IMR-90 (cell line): ENCODE results near the gene AP2A1. TPM values are rescaled to one million over a fixed set of nuclear protein-coding genes. Genes with fewer than 3 reads are reported as not detected.

Experiments
- ATAC-seq: fragments of 200-7000 bp; cut with Tn5 transposase; 2 replicates; pipeline ENCODE4 v1.9.1; 2020; ENCODE audit warnings: low read depth, mild to moderate bottlenecking, moderate library complexity
- BruUV-seq: library from RNA; stranded (reverse); fragments of 400-500 nt; replicated peaks from 2 replicates; lab custom pipeline; 2021; lab: Mats Ljungman, UMichigan
- CTCF ChIA-PET: fragments of 300-600 bp; formaldehyde crosslinking; extraction: SDS; loops from one replicate; lab custom pipeline; 2021; ENCODE audit warnings: antibody characterized with exemption; lab: Yijun Ruan, JAX
- POLR2A ChIA-PET: fragments of 300-600 bp; sonication (Branson Sonifier 250); formaldehyde crosslinking; loops from one replicate; lab custom pipeline; 2022; ENCODE audit warnings: antibody characterized with exemption; ENCODE audit not compliant: unreplicated experiment; lab: Charles Lee
- DNase-seq: peaks from one replicate; pipeline ENCODE4 v3.0.0; 2013
- H2AFZ ChIP-seq: replicated peaks from 2 replicates; pipeline ENCODE3; 2013; ENCODE audit warnings: low read length, mild to moderate bottlenecking; ENCODE audit not compliant: poor library complexity
- H2AK5ac ChIP-seq: 2 replicates; pipeline ENCODE4 v1.6.1; 2013; ENCODE audit warnings: low read depth, low read length, inconsistent platforms
- H2AK9ac ChIP-seq: replicated peaks from 2 replicates; pipeline ENCODE3; 2013; ENCODE audit warnings: mild to moderate bottlenecking, low read depth, low read length, moderate library complexity; ENCODE audit not compliant: poor library complexity
- H2BK120ac ChIP-seq: 2 replicates; pipeline ENCODE4 v1.6.1; 2013; ENCODE audit warnings: low read depth, low read length, inconsistent platforms
- H2BK15ac ChIP-seq: 3 replicates; pipeline ENCODE4 v1.6.1; 2013; ENCODE audit warnings: low read depth, low read length, inconsistent platforms
- H2BK20ac ChIP-seq: 2 replicates; pipeline ENCODE4 v1.6.1; 2013; ENCODE audit warnings: low read depth, mild to moderate bottlenecking, inconsistent platforms, low read length, moderate library complexity
- H2BK5ac ChIP-seq: 2 replicates; pipeline ENCODE4 v1.6.1; 2013; ENCODE audit warnings: mild to moderate bottlenecking, low read depth, low read length, inconsistent platforms; ENCODE audit not compliant: poor library complexity, severe bottlenecking
- H3K14ac ChIP-seq: replicated peaks from 2 replicates; pipeline ENCODE4 v1.6.1; 2013; ENCODE audit warnings: low read depth, low read length, inconsistent platforms
- H3K18ac ChIP-seq: 2 replicates; pipeline ENCODE4 v1.6.1; 2013; ENCODE audit warnings: low read depth, low read length, control low read depth
- H3K23ac ChIP-seq: 2 replicates; pipeline ENCODE4 v1.6.1; 2013; ENCODE audit warnings: low read depth, low read length, inconsistent platforms
- H3K27ac ChIP-seq: 2 replicates; pipeline ENCODE4 v1.5.1; 2013; ENCODE audit warnings: mild to moderate bottlenecking, control low read depth, low read length; ENCODE audit not compliant: insufficient read depth
- H3K27me3 ChIP-seq: 2 replicates; pipeline ENCODE4 v1.6.1; 2013; ENCODE audit warnings: low read length; ENCODE audit not compliant: control insufficient read depth, insufficient read depth
- H3K36me3 ChIP-seq: 2 replicates; pipeline ENCODE4 v1.6.1; 2013; ENCODE audit warnings: low read length, mixed read lengths; ENCODE audit not compliant: control insufficient read depth, insufficient read depth
- H3K4ac ChIP-seq: 2 replicates; pipeline ENCODE4 v1.6.1; 2013; ENCODE audit warnings: low read depth, low read length, inconsistent platforms
- H3K4me1 ChIP-seq: 2 replicates; pipeline ENCODE4 v1.6.1; 2013; ENCODE audit warnings: low read length, mixed read lengths; ENCODE audit not compliant: control insufficient read depth, insufficient read depth
- H3K4me2 ChIP-seq: 2 replicates; pipeline ENCODE4 v1.6.1; 2013; ENCODE audit warnings: low read depth, mild to moderate bottlenecking, control low read depth, low read length, moderate library complexity
- H3K4me3 ChIP-seq: 2 replicates; pipeline ENCODE4 v1.5.1; 2013; ENCODE audit warnings: low read depth, mild to moderate bottlenecking, control low read depth, low read length, moderate library complexity; ENCODE audit not compliant: insufficient read depth
- H3K56ac ChIP-seq: 2 replicates; pipeline ENCODE4 v1.6.1; 2013; ENCODE audit warnings: low read length, inconsistent platforms; ENCODE audit not compliant: insufficient read depth; ENCODE audit errors: extremely low read depth
- H3K79me1 ChIP-seq, 2 experiments: 2 replicates each; pipeline ENCODE4 v1.6.1; 2013; ENCODE audit warnings: low read length in 2 of 2, inconsistent platforms in 1 of 2, low read depth in 1 of 2
- H3K9ac ChIP-seq: 2 replicates; pipeline ENCODE4 v1.6.1; 2013; ENCODE audit warnings: low read depth, low read length, control low read depth
- H3K9me1 ChIP-seq: 2 replicates; pipeline ENCODE4 v1.6.1; 2013; ENCODE audit warnings: low read length, inconsistent platforms; ENCODE audit not compliant: insufficient read depth
- H3K9me3 ChIP-seq: 2 replicates; pipeline ENCODE4 v1.6.1; 2013; ENCODE audit warnings: low read length; ENCODE audit not compliant: control insufficient read depth, insufficient read depth
- H4K20me1 ChIP-seq: 2 replicates; pipeline ENCODE4 v1.6.1; 2013; ENCODE audit warnings: low read length, inconsistent platforms; ENCODE audit not compliant: insufficient read depth
- H4K5ac ChIP-seq: 2 replicates; pipeline ENCODE4 v1.6.1; 2013; ENCODE audit warnings: mild to moderate bottlenecking, low read depth, low read length, control low read depth
- H4K8ac ChIP-seq, 2 experiments: 2 replicates each; pipeline ENCODE4 v1.6.1; 2013; ENCODE audit warnings: low read depth in 2 of 2, low read length in 2 of 2, control low read depth in 1 of 2, inconsistent platforms in 1 of 2
- H4K91ac ChIP-seq: 2 replicates; pipeline ENCODE4 v1.6.1; 2013; ENCODE audit warnings: low read depth, low read length, inconsistent platforms; ENCODE audit not compliant: insufficient read depth
- BHLHE40 ChIP-seq: fragments of 150-350 bp; IDR thresholded peaks from 2 replicates; pipeline ENCODE4 v1.6.1; 2016; ENCODE audit warnings: mild to moderate bottlenecking, low read depth, low read length
- CEBPB ChIP-seq: IDR thresholded peaks from 2 replicates; pipeline ENCODE4 v1.6.1; 2012; ENCODE audit warnings: low read depth, low read length, improper control_type of control experiment
- CHD1 ChIP-seq: IDR thresholded peaks from 2 replicates; pipeline ENCODE4 v1.6.1; 2012; ENCODE audit warnings: low read depth, low read length, improper control_type of control experiment
- CTCF ChIP-seq: conservative IDR thresholded peaks from 2 replicates; pipeline ENCODE4 v1.5.1; 2012; ENCODE audit warnings: mild to moderate bottlenecking, low read depth, low read length, improper control_type of control experiment
- ELK1 ChIP-seq: fragments of 150-350 bp; IDR thresholded peaks from 2 replicates; pipeline ENCODE4 v1.6.1; 2016; ENCODE audit warnings: low read depth, mild to moderate bottlenecking, low read length, moderate library complexity, borderline replicate concordance
- FOS ChIP-seq: fragments of 150-350 bp; IDR thresholded peaks from 2 replicates; pipeline ENCODE4 v1.6.1; 2016; ENCODE audit warnings: low read depth, low read length
- MAFK ChIP-seq: IDR thresholded peaks from 2 replicates; pipeline ENCODE4 v1.6.1; 2012; ENCODE audit warnings: low read depth, low read length, improper control_type of control experiment
- MAZ ChIP-seq: IDR thresholded peaks from 2 replicates; pipeline ENCODE4 v1.6.1; 2012; ENCODE audit warnings: low read depth, mild to moderate bottlenecking, low read length, improper control_type of control experiment, moderate library complexity, borderline replicate concordance
- MXI1 ChIP-seq: IDR thresholded peaks from 2 replicates; pipeline ENCODE4 v1.6.1; 2012; ENCODE audit warnings: low read depth, mild to moderate bottlenecking, low read length, moderate library complexity, borderline replicate concordance
- NFE2L2 ChIP-seq: fragments of 150-350 bp; IDR thresholded peaks from 2 replicates; pipeline ENCODE4 v1.6.1; 2016; ENCODE audit warnings: low read depth, mild to moderate bottlenecking, low read length
- POLR2A ChIP-seq: IDR thresholded peaks from 2 replicates; pipeline ENCODE4 v1.6.1; 2012; ENCODE audit warnings: mild to moderate bottlenecking, low read depth, low read length
- RAD21 ChIP-seq: IDR thresholded peaks from 2 replicates; pipeline ENCODE4 v1.6.1; 2012; ENCODE audit warnings: low read length, improper control_type of control experiment
- RCOR1 ChIP-seq: IDR thresholded peaks from 2 replicates; pipeline ENCODE4 v1.6.1; 2012; ENCODE audit warnings: mild to moderate bottlenecking, low read length, improper control_type of control experiment; ENCODE audit not compliant: insufficient replicate concordance
- RFX5 ChIP-seq: IDR thresholded peaks from 2 replicates; pipeline ENCODE4 v1.8.0; 2012; ENCODE audit warnings: low read depth, mild to moderate bottlenecking, low read length, moderate library complexity
- SMC3 ChIP-seq: fragments of 150-350 bp; IDR thresholded peaks from 2 replicates; pipeline ENCODE4 v1.6.1; 2016; ENCODE audit warnings: low read depth, mild to moderate bottlenecking, antibody characterized with exemption, low read length, moderate library complexity
- USF2 ChIP-seq: fragments of 150-350 bp; IDR thresholded peaks from 2 replicates; pipeline ENCODE4 v1.6.1; 2017; ENCODE audit warnings: mild to moderate bottlenecking, antibody characterized with exemption, low read length, low read depth
- WGBS, 2 experiments: methylation state at CpG; one replicate each; pipeline versions ENCODE4 v1.1.5 to v1.1.7; 2013; ENCODE audit warnings: missing lambda C conversion rate in 2 of 2; ENCODE audit not compliant: insufficient read length in 1 of 2; ENCODE audit errors: extremely low coverage in 2 of 2; 5-methylcytosine and 5-hydroxymethylcytosine counted together
- dilution Hi-C: fragments of 300-500 bp; cut with HindIII; formaldehyde crosslinking; loops from one replicate; pipeline ENCODE4 v1.14.3; 2018; ENCODE audit warnings: low sequenced_read_pairs; ENCODE audit not compliant: unreplicated experiment
- in situ Hi-C: fragments of 300-500 bp; cut with MboI; formaldehyde crosslinking; loops from 3 replicates; pipeline ENCODE4 v1.14.3; 2019; ENCODE audit warnings: low sequenced_read_pairs, inconsistent platforms, mixed read lengths
- intact Hi-C: fragments of 100-400 bp; cut with micrococcal nuclease; formaldehyde crosslinking; loops from 2 replicates; pipeline ENCODE4 v1.10.0; 2022
- polyA plus RNA-seq, 3 experiments: library from polyadenylated mRNA; depleted of rRNA; stranded (reverse); fragments of >200 nt; gene quantifications; 2 replicates each; pipeline ENCODE4 v1.2.3, GENCODE V29; 2012; ENCODE audit warnings: low replicate concordance in 1 of 3
- total RNA-seq: library from RNA; depleted of rRNA; stranded (reverse); fragments of >200 nt; gene quantifications from 2 replicates; pipeline ENCODE4 v1.2.3, GENCODE V29; 2012

The AP2A1 gene
- total and polyA plus RNA-seq, 2 of the 4 experiments (the other 2 are of a cell fraction), result 40.7 to 122 TPM

GRCh38 chr19:49829721-49830120, 62.9 kb downstream of the AP2A1 start:
- Histone ChIP-seq H3K9ac (no peak overlapping the region), H2AFZ (no peak overlapping the region), H3K27me3 (no peaks in the 10 kb centered on the region), H3K4me2 (no peak overlapping the region), H3K18ac (no peak overlapping the region), H2BK15ac (no peak overlapping the region), H3K23ac (no peak overlapping the region), H3K27ac (no peak overlapping the region), H3K4me3 (no peak overlapping the region), H2AK9ac (no peak overlapping the region), H4K91ac (no peak overlapping the region), H4K5ac (no peak overlapping the region), H2BK5ac (no peak overlapping the region), H2BK20ac (no peak overlapping the region), H2BK120ac (no peak overlapping the region), H3K56ac (no peak overlapping the region), H3K79me1 (peaks cover 3 to 41% of the 10 kb centered on the region in 2 experiments), H3K4ac (no peak overlapping the region), H3K36me3 (peaks cover 60% of the 10 kb centered on the region), H3K14ac (no peak overlapping the region), H3K4me1 (no peaks in the 10 kb centered on the region), H3K9me1 (peaks cover 3% of the 10 kb centered on the region; the same call in 1 of the 2 replicates), H4K20me1 (peaks cover 23% of the 10 kb centered on the region), H3K9me3 (no peaks in the 10 kb centered on the region), H4K8ac (no peak overlapping the region), H2AK5ac (no peak overlapping the region)
- 98% methylated on average over 8 of the region's 18 CpGs; no CpG with 5 or more reads in 1 of the 2 experiments for WGBS, 2 experiments
- intact Hi-C loops, result no loop called here
- CTCF ChIA-PET, result no interaction called here
- ATAC-seq (no peak), DNase-seq (no peak)
- TF ChIP-seq ELK1, result no peak
- TF ChIP-seq BHLHE40, result no peak
- no peak for TF ChIP-seq MAZ
- TF ChIP-seq CHD1, result no peak
- TF ChIP-seq USF2, result no peak
- no peak for TF ChIP-seq CTCF
- no peak for TF ChIP-seq FOS
- TF ChIP-seq MAFK, result no peak
- no peak for TF ChIP-seq SMC3
- no peak for TF ChIP-seq CEBPB
- TF ChIP-seq RCOR1, result no peak
- TF ChIP-seq POLR2A, result no peak
- TF ChIP-seq NFE2L2, result no peak
- TF ChIP-seq RFX5, result no peak
- no peak for TF ChIP-seq RAD21
- no peak for TF ChIP-seq MXI1
- POLR2A ChIA-PET, result no interaction called here
- in situ Hi-C loops, result no loop called here
- dilution Hi-C loops, result no loop called here
- BruUV-seq, result no TSS peak
